Stimulated activated CD4-positive, alpha-beta T cell treated with anti-CD3 and anti-CD28 coated beads, TNF-alpha, amount 100 ng/mL, for 4 hours (primary cell): ENCODE data around the gene GNAQ.

ENCODE experiments used
- DNase-seq, 3 experiments: peaks; one replicate each; pipeline ENCODE4 v3.0.0-alpha.2; 2020; ENCODE audit warnings: low read depth in 3 of 3

The GNAQ gene

GRCh38 chr9:78031444-78031892 lies at the start of gene GNAQ:
TSS of gene GNAQ (minus strand) at chr9:78031811. CDS start at chr9:78031235, 576 bp downstream.
- no peak for DNase-seq

- no peak for DNase-seq
Measured at GRCh38 chr9:78074385-78075291, 43.0 kb upstream of the GNAQ start.

GRCh38 chr9:78073722-78074121 lies 42.1 kb upstream of the GNAQ start:
- no peak for DNase-seq

- no peak for DNase-seq
Measured at GRCh38 chr9:78072586-78073199, 41.1 kb upstream of the GNAQ start.

GRCh38 chr9:78070521-78070920 lies 38.9 kb upstream of the GNAQ start:
- no peak for DNase-seq

- DNase-seq = no peak
Measured at GRCh38 chr9:78064075-78064474, 32.5 kb upstream of the GNAQ start.

- DNase-seq = no peak
Measured at GRCh38 chr9:78062710-78063109, 31.1 kb upstream of the GNAQ start.

GRCh38 chr9:78054218-78054617 lies 22.6 kb upstream of the GNAQ start:
- peak in 1 of 3 experiments; percentile 21 for DNase-seq

GRCh38 chr9:78053627-78054026 lies 22.0 kb upstream of the GNAQ start:
- DNase-seq = no peak

- no peak for DNase-seq
Measured at GRCh38 chr9:78050421-78050820, 18.8 kb upstream of the GNAQ start.

GRCh38 chr9:78049484-78049883 lies 17.9 kb upstream of the GNAQ start:
- DNase-seq = no peak

- no peak for DNase-seq
Measured at GRCh38 chr9:78047106-78047505, 15.5 kb upstream of the GNAQ start.

GRCh38 chr9:78046112-78046511 lies 14.5 kb upstream of the GNAQ start:
- no peak for DNase-seq

GRCh38 chr9:78044886-78045285 lies 13.3 kb upstream of the GNAQ start:
- DNase-seq = no peak

- DNase-seq = no peak
Measured at GRCh38 chr9:78044189-78044588, 12.6 kb upstream of the GNAQ start.

GRCh38 chr9:78041971-78042370 lies 10.4 kb upstream of the GNAQ start:
- no peak for DNase-seq

GRCh38 chr9:78040726-78041125 lies 9.1 kb upstream of the GNAQ start:
- DNase-seq = no peak

GRCh38 chr9:78038620-78039300 lies 7.1 kb upstream of the GNAQ start:
- no peak for DNase-seq

GRCh38 chr9:78035383-78035993 lies 3.9 kb upstream of the GNAQ start:
- peak in 1 of 3 experiments; percentile 31 for DNase-seq

GRCh38 chr9:78033870-78034269 lies 2.3 kb upstream of the GNAQ start:
- DNase-seq = no peak

GRCh38 chr9:78032730-78033457 lies 1.3 kb upstream of the GNAQ start:
- DNase-seq = no peak
